Measurements from ENCODE around the gene HCFC1.

The HCFC1 gene

GRCh38 chrX:153900831-153901752 lies 70.5 kb downstream of the HCFC1 start:
- DNase-seq: peak; percentile 27

- peak; percentile 94 for DNase-seq
Observed at GRCh38 chrX:153897899-153898298, 73.7 kb downstream of the HCFC1 start.
